Ureter (tissue), 1 donor: ENCODE results near the gene RBP4. TPM values are rescaled to one million over a fixed set of nuclear protein-coding genes. Genes with fewer than 3 reads are reported as not detected.

Source experiments
- DNase-seq: peaks from one replicate; pipeline ENCODE4 v3.0.0-alpha.2; 2020; ENCODE audit warnings: low spot score
- total RNA-seq: library from RNA; stranded (reverse); gene quantifications from one replicate; pipeline ENCODE4 v1.2.4, GENCODE V29; 2023
- donor health status: DM: yes; HTN: yes; CAD: no.

RBP4 gene
- total RNA-seq, 1 donor from 2014 or later, result 3.3 TPM

- no peak for DNase-seq
These were observed 5.5 kb downstream of the RBP4 start for GRCh38 chr10:93595378-93596161.

- DNase-seq, result no peak
These were observed 6.5 kb downstream of the RBP4 start for GRCh38 chr10:93594518-93594917.

DNA sequence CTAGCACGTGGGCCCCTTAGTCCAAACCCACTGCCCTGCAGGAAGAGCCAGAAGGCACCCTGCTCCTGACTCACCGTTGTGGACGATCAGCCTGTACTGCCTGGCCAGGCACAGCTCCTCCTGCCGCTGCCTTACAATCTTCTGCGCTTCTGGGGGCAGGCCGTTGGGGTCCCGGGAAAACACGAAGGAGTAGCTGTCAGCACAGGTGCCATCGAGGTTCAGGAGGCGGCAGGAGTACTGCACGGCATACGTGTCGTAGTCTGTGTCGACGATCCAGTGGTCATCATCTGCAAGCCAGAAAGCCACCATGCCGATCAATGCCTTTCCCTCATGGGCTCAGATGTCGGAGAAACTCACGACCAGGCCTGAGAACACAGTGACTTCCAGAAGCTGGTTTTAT is 7.3 kb downstream of the RBP4 start:
- DNase-seq, result no peak

DNA sequence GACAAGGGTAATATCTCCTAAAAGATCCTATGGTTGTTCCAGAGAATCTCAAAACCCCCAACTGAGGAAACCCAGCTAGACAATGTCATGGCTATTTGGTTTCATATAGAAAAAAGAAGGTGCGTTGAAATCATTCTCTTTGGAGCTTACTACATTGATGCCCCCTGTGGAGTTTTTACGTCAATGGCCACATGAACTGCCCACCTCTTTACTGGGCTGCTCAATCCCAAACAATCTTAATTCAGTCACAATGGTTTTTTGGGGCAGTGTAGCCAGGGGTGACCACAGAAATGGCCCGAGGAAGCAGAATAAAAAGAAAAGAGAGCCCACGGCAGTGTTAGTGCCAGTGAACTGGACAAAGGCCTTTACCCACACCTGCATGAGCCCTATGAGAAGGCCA is 7.8 kb downstream of the RBP4 start:
- no peak for DNase-seq

- no peak for DNase-seq
These were observed 9.8 kb downstream of the RBP4 start for GRCh38 chr10:93591065-93591808.

GRCh38 chr10:93590638-93591037 is 10.4 kb downstream of the RBP4 start:
- no peak for DNase-seq

GRCh38 chr10:93589648-93590562 is 11.1 kb downstream of the RBP4 start:
- DNase-seq, result no peak

- no peak for DNase-seq
These were observed 16.6 kb downstream of the RBP4 start for GRCh38 chr10:93584445-93584844.

DNA sequence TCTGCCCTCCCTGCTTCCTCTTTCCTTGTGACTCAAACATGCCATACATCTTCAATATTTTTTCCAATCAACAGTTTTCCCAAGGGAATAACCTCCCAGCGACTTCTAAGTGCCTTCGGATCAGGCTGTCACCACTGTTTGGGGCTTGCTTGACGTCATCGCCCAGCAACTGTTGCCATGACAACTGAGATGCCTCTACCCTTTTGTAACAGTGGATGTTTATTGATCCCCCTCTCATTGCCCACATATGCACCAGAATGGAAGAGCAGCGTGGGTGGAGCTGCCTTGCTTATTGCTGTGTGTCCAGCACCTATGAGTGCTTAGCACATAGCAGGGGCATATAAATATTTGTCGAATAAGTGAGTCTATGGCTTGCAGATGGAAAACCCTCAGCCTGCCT is 20.2 kb downstream of the RBP4 start:
- DNase-seq, result no peak

DNA sequence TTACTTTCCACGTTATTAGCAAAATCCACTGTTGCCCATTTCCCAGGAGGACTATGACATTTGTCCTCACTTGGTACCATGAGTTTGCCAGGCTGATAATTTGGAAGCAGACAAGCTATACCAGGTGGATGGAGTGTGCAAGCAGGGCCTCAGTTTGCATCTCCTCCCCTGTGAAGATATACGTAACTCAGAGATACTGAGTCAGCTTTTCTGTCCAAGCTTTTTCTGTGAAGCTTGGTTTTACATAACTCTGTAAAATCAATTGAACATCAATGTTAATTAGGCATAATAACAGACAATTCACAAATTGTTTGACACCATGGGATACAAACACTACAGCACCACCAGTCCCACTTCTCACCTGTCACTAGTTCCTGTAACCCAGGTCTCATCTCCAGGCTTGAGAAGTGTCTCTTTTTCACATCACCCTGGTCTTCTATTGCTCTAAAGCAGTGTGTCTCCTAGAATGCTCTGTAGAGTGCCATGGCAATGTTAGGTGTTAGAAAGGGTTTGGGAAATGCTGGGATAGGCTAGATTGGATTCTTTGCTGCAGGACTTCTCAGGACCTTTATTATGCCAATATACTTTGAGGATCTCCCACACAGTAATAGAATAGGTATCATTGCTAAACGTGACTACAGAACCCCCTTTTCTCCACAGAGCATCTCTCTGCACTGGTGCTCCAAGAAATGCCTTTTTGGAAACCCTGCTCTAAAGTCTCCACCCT is 20.9 kb downstream of the RBP4 start:
- no peak for DNase-seq

- DNase-seq, result no peak
These were observed 21.9 kb downstream of the RBP4 start for GRCh38 chr10:93579089-93579488.

- no peak for DNase-seq
These were observed 23.5 kb downstream of the RBP4 start for GRCh38 chr10:93577565-93577964.

GRCh38 chr10:93576888-93577287 is 24.1 kb downstream of the RBP4 start:
- no peak for DNase-seq

- DNase-seq, result no peak
These were observed 27.1 kb downstream of the RBP4 start for GRCh38 chr10:93573924-93574323.

DNA sequence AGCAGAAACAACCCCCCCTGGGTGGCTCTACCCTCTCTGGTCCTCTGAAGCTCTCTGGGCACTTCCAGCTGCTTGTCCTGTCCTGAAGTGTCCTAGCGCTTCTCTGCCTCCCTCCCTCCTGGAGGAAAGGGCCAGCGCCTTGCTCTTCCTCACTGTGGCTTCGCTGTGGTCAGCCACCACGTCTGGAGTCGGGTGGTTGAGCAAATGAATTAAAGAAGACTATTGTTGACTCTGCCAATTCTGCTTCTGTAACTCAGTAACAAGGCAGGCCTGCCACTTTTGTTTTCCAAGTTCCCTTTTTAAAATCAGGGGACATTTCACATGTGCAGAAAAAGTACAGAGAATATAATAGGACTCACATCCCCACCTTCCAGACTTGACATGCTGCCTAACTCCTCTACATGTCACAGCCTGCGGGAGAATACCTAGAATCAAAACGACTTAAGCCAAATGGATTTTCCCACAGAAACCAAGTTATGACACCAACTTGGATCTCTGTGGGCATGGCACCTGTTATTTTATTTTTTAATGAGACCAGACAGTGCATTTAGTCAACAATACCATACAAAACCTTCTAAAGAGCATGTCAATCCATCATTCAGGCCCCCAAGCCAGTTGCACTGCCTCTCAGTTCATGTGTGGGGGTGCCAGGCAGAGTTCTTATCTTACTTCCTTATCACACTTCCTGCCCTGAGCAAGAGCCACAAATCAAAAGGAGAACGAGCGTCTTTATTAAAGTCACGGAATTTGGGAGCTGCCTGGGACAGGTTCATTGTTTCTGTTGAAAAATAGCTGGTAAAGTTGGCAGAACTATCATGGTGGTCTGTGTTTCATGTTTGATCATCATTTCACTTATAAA is 27.8 kb downstream of the RBP4 start:
- DNase-seq, result no peak

DNA sequence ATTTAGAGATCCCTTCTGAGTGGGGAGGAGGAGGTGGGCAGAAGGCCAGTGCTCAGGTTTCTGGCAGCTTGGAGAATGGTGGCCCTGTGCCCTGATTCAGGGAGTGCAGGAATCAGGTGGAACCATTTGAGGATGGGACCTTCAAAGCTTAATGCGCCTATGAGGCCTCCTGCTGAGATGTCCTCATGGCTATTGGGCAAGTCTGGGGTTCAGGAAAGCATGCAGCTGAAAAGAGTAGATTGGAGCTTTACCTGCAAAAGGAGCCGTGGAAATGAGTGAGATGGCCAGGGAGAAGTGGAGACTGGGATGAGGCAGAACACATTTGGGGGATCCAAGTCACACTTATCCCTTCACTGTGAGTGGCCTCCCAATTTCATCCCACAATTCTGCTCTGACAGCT is 28.4 kb downstream of the RBP4 start:
- no peak for DNase-seq

- no peak for DNase-seq
These were observed 30.7 kb downstream of the RBP4 start for GRCh38 chr10:93570383-93570782.

DNA sequence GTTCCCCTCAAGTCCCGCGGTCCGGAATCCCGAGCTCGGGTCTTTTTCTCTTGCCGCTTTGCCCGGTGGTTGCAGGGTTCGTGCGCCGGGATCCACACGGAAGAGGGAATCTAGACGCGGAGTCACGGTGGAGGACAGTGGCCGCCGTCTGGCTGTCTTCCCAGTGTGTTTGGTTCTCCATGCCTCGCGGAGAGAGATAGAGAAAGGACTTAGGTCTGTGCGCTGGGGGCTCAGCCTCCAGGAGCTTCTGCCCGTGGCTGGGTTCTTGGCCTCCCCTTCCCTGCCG is 33.0 kb downstream of the RBP4 start:
- no peak for DNase-seq

DNA sequence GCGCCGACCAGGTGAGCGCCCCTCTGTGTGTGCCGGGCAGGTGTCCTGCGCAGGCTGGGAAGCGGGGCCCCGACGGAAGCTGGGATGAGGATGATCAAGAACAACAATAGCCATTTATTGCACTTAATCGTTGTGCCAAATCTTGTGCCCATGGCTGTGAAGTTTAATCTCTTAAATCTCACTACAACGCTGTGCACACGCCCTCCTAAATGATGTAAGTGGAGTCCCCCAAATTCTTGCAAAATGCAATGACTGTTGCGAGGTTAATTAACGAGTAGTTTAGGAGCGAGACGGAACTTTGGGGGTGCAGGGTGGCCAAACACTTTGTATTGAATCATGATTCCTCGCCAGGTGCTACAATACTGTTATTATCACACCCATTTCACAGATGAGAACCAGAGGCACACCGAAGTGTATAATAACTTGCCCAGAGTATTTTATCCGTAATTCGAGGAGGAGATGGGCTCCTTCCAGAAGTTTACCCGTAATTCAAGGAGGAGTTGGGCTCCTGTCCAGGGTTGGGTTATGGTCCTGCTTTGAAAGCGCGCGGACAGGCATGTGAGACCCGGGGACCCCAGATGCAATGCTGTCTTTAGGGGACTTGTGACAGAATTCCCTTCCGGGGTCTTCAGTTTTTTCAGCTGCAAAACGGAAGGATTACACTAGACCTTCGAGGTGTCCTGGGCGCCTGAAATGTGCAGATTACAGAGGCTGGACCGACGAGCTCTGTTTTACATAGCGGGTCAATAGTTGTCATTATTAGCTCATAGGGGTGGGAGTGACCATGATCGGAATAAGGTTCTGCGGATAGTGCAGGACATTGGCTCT is 33.5 kb downstream of the RBP4 start:
- no peak for DNase-seq
